Stimulated activated CD4-positive, alpha-beta T cell treated with anti-CD3 and anti-CD28 coated beads, Interleukin-12 subunit alpha, Interleukin-12 subunit beta, amount 100 ng/mL, for 48 hours (primary cell): ENCODE data around the gene YAP1.

Source experiments
- DNase-seq, 3 donors: peaks; one replicate each; pipeline ENCODE4 v3.0.0-alpha.2; 2020; ENCODE audit warnings: low read depth in 2 of 3, low spot score in 1 of 3

The YAP1 gene

GRCh38 chr11:102157219-102157618, 47.0 kb downstream of the YAP1 start:
- DNase-seq, result no peak

- DNase-seq, result no peak
These were observed 48.0 kb downstream of the YAP1 start for GRCh38 chr11:102158164-102158735.

- no peak for DNase-seq
These were observed 53.1 kb downstream of the YAP1 start for GRCh38 chr11:102163368-102163767.

- DNase-seq, result no peak
These were observed 56.2 kb downstream of the YAP1 start for GRCh38 chr11:102166175-102167064.

- DNase-seq, result no peak
These were observed 58.2 kb downstream of the YAP1 start for GRCh38 chr11:102168481-102168880.

- DNase-seq, result no peak
These were observed 60.9 kb downstream of the YAP1 start for GRCh38 chr11:102171101-102171500.

- DNase-seq, result no peak
These were observed 62.0 kb downstream of the YAP1 start for GRCh38 chr11:102172127-102172848.

GRCh38 chr11:102177126-102177525, 66.9 kb downstream of the YAP1 start:
- DNase-seq, result no peak

- DNase-seq, result no peak
These were observed 67.9 kb downstream of the YAP1 start for GRCh38 chr11:102177974-102178631.

- DNase-seq, result no peak
These were observed 69.1 kb downstream of the YAP1 start for GRCh38 chr11:102179371-102179770.

GRCh38 chr11:102184269-102184987, 74.2 kb downstream of the YAP1 start:
- no peak for DNase-seq

GRCh38 chr11:102186551-102187191, 76.4 kb downstream of the YAP1 start:
- DNase-seq, result no peak

GRCh38 chr11:102187416-102188151, 77.3 kb downstream of the YAP1 start:
- no peak for DNase-seq

GRCh38 chr11:102188488-102188887, 78.2 kb downstream of the YAP1 start:
- DNase-seq, result no peak

GRCh38 chr11:102191832-102192231, 81.6 kb downstream of the YAP1 start:
- DNase-seq, result no peak

- DNase-seq, result no peak
These were observed 82.3 kb downstream of the YAP1 start for GRCh38 chr11:102192349-102193066.

GRCh38 chr11:102194257-102194656, 84.0 kb downstream of the YAP1 start:
- no peak for DNase-seq

- no peak for DNase-seq
These were observed 84.7 kb downstream of the YAP1 start for GRCh38 chr11:102194990-102195389.

GRCh38 chr11:102196351-102196750, 86.1 kb downstream of the YAP1 start:
- DNase-seq, result no peak
